ENCODE data around the gene FIP1L1.

FIP1L1 gene

DNA sequence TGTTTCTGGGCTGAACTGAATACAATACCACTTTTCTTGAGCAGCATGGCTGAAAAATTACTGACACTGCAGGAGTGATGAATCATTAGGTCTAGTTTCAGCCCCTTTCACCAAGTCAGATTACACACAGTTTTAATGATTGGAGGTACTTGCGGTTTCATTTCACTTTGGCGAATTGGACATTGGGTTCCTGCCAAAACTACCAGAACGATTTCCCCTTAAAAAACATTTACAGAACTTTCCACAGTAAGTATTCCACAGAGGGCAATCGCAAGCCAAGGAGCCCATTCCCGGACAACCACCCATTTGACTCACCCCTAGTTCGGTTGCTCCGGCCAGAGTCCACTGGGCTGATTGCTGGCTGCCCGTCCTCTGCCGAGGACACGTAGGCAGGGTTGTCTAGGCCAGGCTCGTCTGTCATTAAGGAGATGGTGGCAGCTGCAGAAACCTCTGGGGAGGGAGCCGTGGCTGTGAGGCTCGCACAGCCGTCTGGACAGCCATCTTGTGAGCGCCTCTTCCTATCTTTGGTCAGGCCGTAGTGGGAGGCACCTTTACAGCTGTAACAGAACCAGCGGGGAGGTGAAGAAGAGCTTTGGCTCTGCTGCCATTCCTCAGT is 130.3 kb downstream of the FIP1L1 start:
- no peak for DNase-seq

- DNase-seq, result no peak
These were observed 131.0 kb downstream of the FIP1L1 start for GRCh38 chr4:53508446-53508845.

- DNase-seq, result no peak
These were observed 132.9 kb downstream of the FIP1L1 start for GRCh38 chr4:53510321-53510720.
